SK-N-SH treated with all-trans-retinoic acid at 6 μM for 48 hours (cell line): ENCODE results near the gene LARGE1.

Experiments
- ATAC-seq: fragments of 200-7000 bp; cut with Tn5 transposase; 3 replicates; pipeline ENCODE4 v1.9.1; 2020; ENCODE audit warnings: mild to moderate bottlenecking, moderate library complexity
- BACH2 ChIP-seq: fragments of 250-450 bp; sonication (Bioruptor Pico); IDR thresholded peaks from 2 replicates; pipeline ENCODE4 v1.9.0; 2021; ENCODE audit warnings: mild to moderate bottlenecking, borderline replicate concordance
- CREB5 ChIP-seq: fragments of 250-450 bp; sonication (Bioruptor Pico); IDR thresholded peaks from 2 replicates; pipeline ENCODE4 v1.5.1; 2020; ENCODE audit warnings: low read depth, mild to moderate bottlenecking, moderate library complexity
- CSDC2 ChIP-seq: fragments of 250-450 bp; sonication (Bioruptor Pico); IDR thresholded peaks from 2 replicates; pipeline ENCODE4 v1.5.0; 2020; ENCODE audit warnings: mild to moderate bottlenecking, moderate library complexity
- CSRNP3 ChIP-seq: fragments of 250-450 bp; sonication (Bioruptor Pico); IDR thresholded peaks from 2 replicates; pipeline ENCODE4 v1.5.1; 2021; ENCODE audit warnings: mild to moderate bottlenecking, moderate library complexity
- ESRRG ChIP-seq: fragments of 250-450 bp; sonication (Bioruptor Pico); IDR thresholded peaks from 2 replicates; pipeline ENCODE4 v1.6.1; 2021; ENCODE audit warnings: mild to moderate bottlenecking
- GLIS3 ChIP-seq: fragments of 250-450 bp; sonication (Bioruptor Pico); IDR thresholded peaks from 2 replicates; pipeline ENCODE4 v1.5.0; 2020; ENCODE audit warnings: mild to moderate bottlenecking, moderate library complexity
- ISL1 ChIP-seq: fragments of 250-450 bp; sonication (Bioruptor Pico); IDR thresholded peaks from 2 replicates; pipeline ENCODE4 v2.1.2; 2022; ENCODE audit warnings: mild to moderate bottlenecking, moderate library complexity
- OSR1 ChIP-seq: fragments of 250-450 bp; sonication (Bioruptor Pico); IDR thresholded peaks from 2 replicates; pipeline ENCODE4 v1.8.0; 2022; ENCODE audit warnings: moderate library complexity, mild to moderate bottlenecking, inconsistent platforms
- PATZ1 ChIP-seq: fragments of 250-450 bp; sonication (Bioruptor Pico); IDR thresholded peaks from 2 replicates; pipeline ENCODE4 v1.8.0; 2020; ENCODE audit warnings: mild to moderate bottlenecking, moderate library complexity, borderline replicate concordance
- POU6F1 ChIP-seq: fragments of 250-450 bp; sonication (Bioruptor Pico); IDR thresholded peaks from 2 replicates; pipeline ENCODE4 v1.8.0; 2021; ENCODE audit warnings: low read depth, mild to moderate bottlenecking, moderate library complexity, borderline replicate concordance
- PPARA ChIP-seq: fragments of 250-450 bp; sonication (Bioruptor Pico); IDR thresholded peaks from 2 replicates; pipeline ENCODE4 v1.5.0; 2020; ENCODE audit warnings: mild to moderate bottlenecking, borderline replicate concordance
- RARB ChIP-seq: fragments of 250-450 bp; sonication (Bioruptor Pico); IDR thresholded peaks from 2 replicates; pipeline ENCODE4 v1.8.0; 2021; ENCODE audit warnings: mild to moderate bottlenecking, moderate library complexity
- SNAI2 ChIP-seq: fragments of 250-450 bp; sonication (Bioruptor Pico); IDR thresholded peaks from 2 replicates; pipeline ENCODE4 v1.5.0; 2020; ENCODE audit warnings: mild to moderate bottlenecking, moderate library complexity
- TCF4 ChIP-seq: fragments of 250-450 bp; sonication (Bioruptor Pico); IDR thresholded peaks from 2 replicates; pipeline ENCODE4 v1.8.0; 2021; ENCODE audit warnings: mild to moderate bottlenecking, moderate library complexity, borderline replicate concordance
- TOX ChIP-seq: fragments of 250-450 bp; sonication (Bioruptor Pico); IDR thresholded peaks from 2 replicates; pipeline ENCODE4 v1.8.0; 2021; ENCODE audit warnings: mild to moderate bottlenecking, moderate library complexity, borderline replicate concordance
- TSHZ2 ChIP-seq: fragments of 250-450 bp; sonication (Bioruptor Pico); IDR thresholded peaks from 2 replicates; pipeline ENCODE4 v1.5.0; 2020; ENCODE audit warnings: mild to moderate bottlenecking, moderate library complexity
- ZC3H10 ChIP-seq: fragments of 250-450 bp; sonication (Bioruptor Pico); IDR thresholded peaks from 2 replicates; pipeline ENCODE4 v1.5.1; 2021; ENCODE audit warnings: mild to moderate bottlenecking, moderate library complexity
- ZFP3 ChIP-seq: fragments of 250-450 bp; sonication (Bioruptor Pico); IDR thresholded peaks from 2 replicates; pipeline ENCODE4 v1.5.0; 2020; ENCODE audit warnings: mild to moderate bottlenecking, moderate library complexity
- ZFP30 ChIP-seq: fragments of 450-650 bp; formaldehyde crosslinking; IDR thresholded peaks from 2 replicates; pipeline ENCODE4 v1.5.0; 2022; ENCODE audit warnings: mild to moderate bottlenecking, moderate library complexity
- ZNF565 ChIP-seq: fragments of 450-650 bp; formaldehyde crosslinking; conservative IDR thresholded peaks from 2 replicates; pipeline ENCODE4 v1.5.0; 2020; ENCODE audit warnings: low read depth, mild to moderate bottlenecking, moderate library complexity
- ZNF70 ChIP-seq: fragments of 450-650 bp; formaldehyde crosslinking; IDR thresholded peaks from 2 replicates; pipeline ENCODE4 v1.5.0; 2020; ENCODE audit warnings: mild to moderate bottlenecking, moderate library complexity
- ZNF8 ChIP-seq: fragments of 450-650 bp; formaldehyde crosslinking; IDR thresholded peaks from 2 replicates; pipeline ENCODE4 v1.5.0; 2020; ENCODE audit warnings: mild to moderate bottlenecking, moderate library complexity

Gene LARGE1

GRCh38 chr22:33828302-33828701 is 92.0 kb downstream of the LARGE1 start:
- ATAC-seq: no peak

GRCh38 chr22:33825761-33826160 is 94.5 kb downstream of the LARGE1 start:
- TF ChIP-seq TOX (CRISPR knock-in tag) (no peak), BACH2 (CRISPR knock-in tag) (no peak), RARB (no peak), SNAI2 (CRISPR knock-in tag) (no peak), CREB5 (CRISPR knock-in tag) (no peak), ZC3H10 (no peak), ZNF8 (CRISPR knock-in tag) (no peak), ZFP3 (CRISPR knock-in tag) (no peak), GLIS3 (no peak), ZFP30 (no peak), OSR1 (no peak), CSDC2 (CRISPR knock-in tag) (no peak)
- no peak for ATAC-seq

More at GRCh38 chr22:33828302-33828701, 92.0 kb downstream of the LARGE1 start:
- TF ChIP-seq SNAI2 (CRISPR knock-in tag) (no peak), TOX (CRISPR knock-in tag) (no peak), BACH2 (CRISPR knock-in tag) (no peak), CREB5 (CRISPR knock-in tag) (no peak), PPARA (CRISPR knock-in tag) (no peak), CSDC2 (CRISPR knock-in tag) (no peak), ZNF70 (no peak), ZNF8 (CRISPR knock-in tag) (no peak), OSR1 (no peak), GLIS3 (no peak), PATZ1 (CRISPR knock-in tag) (no peak), POU6F1 (no peak), TSHZ2 (CRISPR knock-in tag) (no peak), CSRNP3 (no peak), ESRRG (no peak), ZFP30 (no peak), TCF4 (CRISPR knock-in tag) (no peak)

GRCh38 chr22:33823552-33823951 is 96.7 kb downstream of the LARGE1 start:
- no peak for ATAC-seq
- no peak for TF ChIP-seq ISL1 (CRISPR knock-in tag)
- TF ChIP-seq ZFP30: no peak
- no peak for TF ChIP-seq OSR1
- TF ChIP-seq ZNF565: no peak
- TF ChIP-seq PPARA (CRISPR knock-in tag): no peak
